ENCODE results near the gene SVIP.

SVIP gene

DNA sequence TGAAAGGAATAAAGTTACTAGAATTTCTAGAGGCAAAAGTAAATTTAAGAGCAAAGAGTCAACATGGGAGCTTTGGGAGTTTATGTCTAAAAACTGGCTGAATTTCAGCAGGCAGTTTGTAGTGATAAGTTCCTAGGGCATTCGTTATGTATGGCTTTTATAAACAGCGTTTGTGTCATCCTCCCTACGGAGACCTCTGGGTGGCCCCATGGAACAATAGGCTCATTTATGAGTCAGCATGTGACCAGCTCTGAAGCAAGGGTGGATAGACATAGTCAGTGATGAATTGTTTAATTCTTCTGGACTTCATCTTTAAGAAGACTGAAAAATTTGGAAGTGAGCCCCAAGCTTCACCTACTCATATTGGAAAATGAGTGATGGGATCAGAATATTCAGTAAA lies 37.1 kb downstream of the SVIP start:
- DNase-seq (ENCODE audit: low spot score) = peak; percentile 69

DNA sequence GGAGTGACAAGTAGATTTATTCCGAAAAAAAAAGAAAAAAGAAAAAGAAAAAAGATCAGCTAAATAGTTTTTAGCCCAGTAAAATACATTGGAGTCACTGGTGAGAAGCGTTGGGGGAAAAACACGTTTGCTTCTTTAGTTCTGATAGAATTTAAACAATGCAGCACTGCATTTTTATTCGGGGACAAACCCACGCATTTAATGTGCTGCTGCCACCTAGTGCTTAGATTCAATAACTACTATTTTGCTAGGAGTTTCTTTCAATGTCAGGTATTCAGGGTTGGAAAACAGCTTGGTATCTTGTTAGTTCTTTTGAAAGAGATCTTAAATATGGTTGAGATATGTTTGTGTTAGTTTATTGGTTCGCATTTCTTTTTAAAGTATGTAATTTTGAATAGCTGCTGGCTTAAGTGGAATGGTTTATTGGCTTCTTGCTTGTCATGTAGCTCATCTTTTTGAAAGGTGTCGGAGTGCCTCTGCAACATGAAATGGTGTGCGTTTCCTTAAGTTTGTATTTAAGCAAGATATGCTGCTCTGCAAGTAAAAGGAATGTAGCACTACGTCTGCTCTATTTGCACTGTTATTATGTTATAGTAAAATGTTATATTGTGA lies 41.9 kb downstream of the SVIP start:
- peak; percentile 45 for DNase-seq (ENCODE audit: low spot score)

DNA sequence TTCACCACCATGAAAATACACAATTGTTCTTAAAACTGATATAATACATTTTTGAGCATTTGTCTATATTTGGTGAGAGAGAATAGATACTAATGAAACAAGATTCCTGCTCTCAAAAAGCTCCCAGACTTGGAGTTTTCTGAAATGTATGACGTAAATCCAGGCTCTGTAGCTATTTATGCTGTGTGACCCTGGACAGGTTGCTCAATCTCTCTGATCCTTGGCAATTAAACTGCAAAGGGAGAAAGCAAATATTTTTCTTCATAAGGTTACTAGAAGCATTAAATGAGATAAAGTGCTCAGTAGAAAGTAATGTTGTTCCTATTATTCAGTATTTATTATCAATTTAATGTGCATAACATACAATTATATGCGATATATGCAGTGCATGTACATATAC lies 42.5 kb downstream of the SVIP start:
- no peak for DNase-seq (ENCODE audit: low spot score)

DNA sequence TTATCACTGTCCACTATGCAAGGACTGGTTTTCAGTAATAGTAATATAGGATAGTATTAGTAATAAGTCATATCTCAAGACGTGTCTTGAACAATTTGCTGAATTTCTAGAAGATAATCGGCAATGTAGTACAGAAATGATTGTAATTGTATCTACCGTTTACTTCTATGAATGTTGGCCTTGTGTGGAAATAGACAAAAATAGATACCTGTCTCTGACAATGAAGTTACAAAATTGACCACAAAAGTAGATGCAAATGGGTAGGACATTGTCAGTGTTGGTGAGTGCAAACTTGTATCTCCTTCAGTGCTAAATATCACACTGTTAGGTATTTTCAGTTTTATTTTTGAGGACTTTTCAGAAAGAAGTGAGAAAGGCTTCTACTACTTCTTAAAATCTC lies 43.1 kb downstream of the SVIP start:
- no peak for DNase-seq (ENCODE audit: low spot score)

DNA sequence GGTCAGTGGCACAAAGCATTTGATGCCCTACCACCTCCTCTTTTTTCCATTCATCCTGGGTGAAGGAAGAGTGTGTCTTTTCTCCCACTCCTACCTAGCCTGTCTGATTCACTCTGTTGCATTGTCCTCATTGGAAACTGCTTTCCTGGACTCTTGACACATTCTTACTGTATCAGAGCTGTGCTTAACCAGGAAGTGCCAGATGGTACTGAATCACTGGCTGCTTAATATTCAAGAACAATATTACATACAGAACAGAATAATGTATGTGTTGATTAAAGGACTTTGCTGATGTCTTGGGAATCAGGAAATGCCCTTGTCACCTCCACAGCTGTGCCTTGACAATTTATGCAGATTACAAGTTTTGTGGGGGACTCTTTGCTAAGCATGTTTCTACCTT lies 44.4 kb downstream of the SVIP start:
- peak; percentile 70 for DNase-seq (ENCODE audit: low spot score)

DNA sequence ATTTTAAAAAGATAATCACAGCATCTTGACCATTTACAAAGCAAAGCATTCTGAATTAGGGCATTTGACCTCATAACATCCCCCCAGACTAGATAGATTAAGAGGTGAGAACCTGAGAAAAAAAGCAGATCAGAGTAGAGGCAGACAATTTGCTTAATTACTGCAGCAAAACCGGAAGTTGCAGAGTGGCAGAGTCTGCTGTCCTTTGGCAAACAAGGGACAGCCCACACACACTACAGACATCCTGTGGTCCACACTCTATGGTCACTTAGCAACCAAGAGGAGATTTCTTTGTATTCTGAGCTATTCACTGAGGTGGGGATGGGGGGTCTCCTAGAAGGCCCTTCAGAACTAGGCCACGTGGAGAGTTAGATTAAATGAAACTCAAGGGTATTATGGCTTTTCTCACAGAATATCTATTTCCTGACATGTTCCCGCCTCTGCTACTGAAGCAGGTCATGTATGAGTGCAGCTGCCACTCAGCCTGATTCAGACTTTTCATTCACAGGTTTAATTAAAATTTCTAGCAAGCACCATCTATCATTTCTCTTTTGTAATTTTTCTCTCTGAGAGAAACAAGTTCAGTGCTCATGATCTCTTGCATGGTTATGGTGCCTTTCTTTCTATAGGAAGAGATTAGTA lies 48.5 kb downstream of the SVIP start:
- no peak for DNase-seq (ENCODE audit: low spot score)

DNA sequence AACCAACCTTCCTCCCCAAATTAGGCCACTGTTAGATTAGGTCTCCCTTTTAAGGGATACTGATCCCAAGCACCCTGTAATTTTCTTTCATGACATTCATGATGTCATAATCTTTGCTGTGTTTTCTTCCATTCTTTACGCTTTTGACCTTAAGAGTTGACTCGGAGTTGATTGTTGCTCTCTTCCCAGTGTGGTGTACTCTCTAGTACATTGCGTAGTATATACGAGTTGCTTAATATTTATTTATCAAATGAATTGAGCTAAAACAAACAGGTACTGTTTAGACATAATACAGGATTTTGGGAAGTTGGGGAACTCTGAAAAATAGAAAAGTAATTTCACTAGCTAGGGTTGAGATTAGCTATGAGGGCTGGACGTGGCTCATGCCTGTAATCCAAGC lies 49.8 kb downstream of the SVIP start:
- DNase-seq (ENCODE audit: low spot score) = no peak

DNA sequence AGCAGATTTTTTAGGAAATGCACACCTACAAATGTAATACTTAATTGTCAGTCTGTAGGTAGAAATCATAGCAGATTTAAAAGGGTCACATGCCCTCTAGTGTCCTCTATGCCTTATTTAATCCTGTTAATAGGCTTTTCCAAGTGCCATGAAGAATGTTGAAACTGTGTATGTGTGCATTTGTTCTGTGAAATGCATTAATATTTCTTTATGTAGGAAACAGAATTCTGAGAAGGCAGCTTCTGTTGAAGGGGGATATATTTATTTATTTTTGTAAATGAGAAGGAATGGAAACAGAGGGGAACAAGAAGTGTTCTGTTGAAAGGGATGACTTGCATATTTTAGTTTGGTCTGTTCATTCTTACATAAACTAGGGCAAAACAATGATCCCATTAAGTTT lies 51.0 kb downstream of the SVIP start:
- DNase-seq (ENCODE audit: low spot score) = no peak

DNA sequence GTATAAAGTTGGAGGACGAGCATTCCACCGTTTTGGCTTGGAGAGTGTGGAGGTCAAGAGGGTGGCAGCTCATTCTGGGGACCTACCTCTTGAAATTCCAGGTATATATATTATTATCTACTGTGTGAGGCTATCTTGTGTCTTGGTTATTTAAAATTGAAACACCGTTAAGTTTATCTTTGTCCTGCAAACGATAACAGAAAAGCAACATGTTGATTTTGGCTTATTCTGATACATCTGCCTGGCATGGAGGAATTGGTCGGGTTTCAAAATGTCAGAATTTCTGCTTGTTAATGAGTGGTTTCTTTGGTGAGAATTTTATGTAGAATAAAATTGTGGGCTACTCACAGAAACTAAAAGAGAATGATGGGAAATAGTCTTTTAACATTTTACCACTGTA lies 54.4 kb downstream of the SVIP start:
- DNase-seq (ENCODE audit: low spot score) = no peak

DNA sequence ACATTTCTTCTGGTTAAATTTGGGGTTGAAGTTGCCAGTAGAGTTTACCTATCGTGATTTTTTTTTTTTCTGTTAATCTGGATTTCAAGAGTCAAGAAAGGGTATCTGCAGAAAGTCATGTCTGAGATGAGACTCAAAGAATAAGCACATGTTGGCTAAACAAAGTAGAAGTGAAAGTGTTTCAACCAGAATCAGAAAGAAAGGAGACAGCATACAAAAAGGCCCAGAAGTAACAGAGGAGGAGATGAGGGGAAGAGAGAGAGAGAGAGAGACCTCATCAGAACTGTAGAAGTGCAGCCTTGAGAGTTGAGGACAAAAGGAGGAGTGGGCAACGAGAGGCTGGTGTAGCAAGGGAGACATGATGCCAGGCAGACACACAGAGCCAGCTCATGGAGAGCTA lies 54.9 kb downstream of the SVIP start:
- DNase-seq (ENCODE audit: low spot score) = no peak

DNA sequence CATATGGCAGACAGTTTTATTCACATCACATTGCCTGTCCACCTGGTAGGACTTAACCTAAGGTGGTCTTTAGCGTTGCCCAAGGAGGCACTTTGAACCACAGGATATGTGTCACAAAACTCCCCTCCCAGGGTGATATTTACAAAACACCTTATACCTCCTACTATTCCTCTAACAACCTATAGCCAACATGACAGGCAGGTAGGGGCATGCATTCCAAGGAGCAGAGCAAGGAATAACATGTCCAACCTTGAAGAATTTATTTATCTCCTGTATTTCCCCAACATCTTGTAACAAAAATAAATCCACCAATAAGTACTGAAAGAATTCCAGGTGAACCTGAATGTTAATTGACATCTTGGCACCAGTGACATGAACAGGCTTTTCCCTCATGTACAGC lies 60.5 kb downstream of the SVIP start:
- no peak for DNase-seq (ENCODE audit: low spot score)

All from kidney tubule cell (primary cell).